ENCODE measurements around the gene VWA2.
A peak's percentile ranks its signal among the peaks of the same experiment; 100 is the strongest.

The VWA2 gene

GRCh38 chr10:114223066-114223465 lies 16.0 kb upstream of the VWA2 start:
- Histone ChIP-seq H4K20me1 (ENCODE audit: insufficient read depth, low read length, poor library complexity, severe bottlenecking) (no peaks in the 10 kb centered on the region), H3K4me2 (ENCODE audit: low read depth, low read length, poor library complexity, severe bottlenecking) (no peak overlapping the region), H3K4me1 (ENCODE audit: insufficient read depth, low read length, poor library complexity, severe bottlenecking) (peaks cover under 1% of the 10 kb centered on the region), H3K9ac (ENCODE audit: low read depth, low read length, poor library complexity, severe bottlenecking) (no peak overlapping the region), H3K79me2 (ENCODE audit: insufficient read depth, low read length) (no peaks in the 10 kb centered on the region), H3K9me2 (replicated peaks; ENCODE audit: low read depth, low read length) (no peaks in the 10 kb centered on the region), H3K27me3 (ENCODE audit: insufficient read depth, low read length, poor library complexity, severe bottlenecking) (no peaks in the 10 kb centered on the region), H3K9me3 (ENCODE audit: insufficient read depth, low read depth, low read length) (no peaks in the 10 kb centered on the region), H3K36me3 (ENCODE audit: insufficient read depth, low read length) (no peaks in the 10 kb centered on the region), H2AFZ (ENCODE audit: low read length) (no peak overlapping the region), H3K4me3 (ENCODE audit: low read length, poor library complexity, severe bottlenecking) (no peak overlapping the region), H3F3A (ENCODE audit: low read depth) (no peaks in the 10 kb centered on the region)
- TF ChIP-seq EZH2phosphoT487 (IDR thresholded peaks at IDR 0.05; ENCODE audit: borderline replicate concordance) (no peak), CTCF (conservative IDR thresholded peaks at IDR 0.05; ENCODE audit: low read length) (no peak)

- H3F3A ChIP-seq (ENCODE audit: low read depth): peaks cover 2% of the 10 kb centered on the region; the same call in 1 of the 2 replicates
- H3K36me3 ChIP-seq (ENCODE audit: insufficient read depth, low read length): no peaks in the 10 kb centered on the region
- no peaks in the 10 kb centered on the region for H3K79me2 ChIP-seq (ENCODE audit: insufficient read depth, low read length)
- H2AFZ ChIP-seq (ENCODE audit: low read length): no peak overlapping the region
- H3K9ac ChIP-seq (ENCODE audit: low read depth, low read length, poor library complexity, severe bottlenecking): no peak overlapping the region
- no peaks in the 10 kb centered on the region for H4K20me1 ChIP-seq (ENCODE audit: insufficient read depth, low read length, poor library complexity, severe bottlenecking)
- no peaks in the 10 kb centered on the region for H3K9me3 ChIP-seq (ENCODE audit: insufficient read depth, low read depth, low read length)
- TF ChIP-seq CTCF (conservative IDR thresholded peaks at IDR 0.05; ENCODE audit: low read length): no peak
- TF ChIP-seq EZH2phosphoT487 (IDR thresholded peaks at IDR 0.05; ENCODE audit: borderline replicate concordance): no peak
- no peak overlapping the region for H3K4me3 ChIP-seq (ENCODE audit: low read length, poor library complexity, severe bottlenecking)
- H3K27me3 ChIP-seq (ENCODE audit: insufficient read depth, low read length, poor library complexity, severe bottlenecking): no peaks in the 10 kb centered on the region
- no peak overlapping the region for H3K4me2 ChIP-seq (ENCODE audit: low read depth, low read length, poor library complexity, severe bottlenecking)
- H3K4me1 ChIP-seq (ENCODE audit: insufficient read depth, low read length, poor library complexity, severe bottlenecking): peaks cover 44% of the 10 kb centered on the region
- no peaks in the 10 kb centered on the region for H3K9me2 ChIP-seq (replicated peaks; ENCODE audit: low read depth, low read length)
Measured at GRCh38 chr10:114228156-114228555, 10.9 kb upstream of the VWA2 start.

- Histone ChIP-seq H3K79me2 (ENCODE audit: insufficient read depth, low read length) (no peaks in the 10 kb centered on the region), H3K4me3 (ENCODE audit: low read length, poor library complexity, severe bottlenecking) (no peak overlapping the region), H3K36me3 (ENCODE audit: insufficient read depth, low read length) (no peaks in the 10 kb centered on the region), H3K4me2 (ENCODE audit: low read depth, low read length, poor library complexity, severe bottlenecking) (peak overlapping the region; percentile 15), H3F3A (ENCODE audit: low read depth) (peaks cover 4% of the 10 kb centered on the region; the same call in 1 of the 2 replicates), H4K20me1 (ENCODE audit: insufficient read depth, low read length, poor library complexity, severe bottlenecking) (no peaks in the 10 kb centered on the region), H3K9me2 (replicated peaks; ENCODE audit: low read depth, low read length) (no peaks in the 10 kb centered on the region), H2AFZ (ENCODE audit: low read length) (no peak overlapping the region), H3K9me3 (ENCODE audit: insufficient read depth, low read depth, low read length) (no peaks in the 10 kb centered on the region), H3K9ac (ENCODE audit: low read depth, low read length, poor library complexity, severe bottlenecking) (no peak overlapping the region), H3K4me1 (ENCODE audit: insufficient read depth, low read length, poor library complexity, severe bottlenecking) (peaks cover 55% of the 10 kb centered on the region), H3K27me3 (ENCODE audit: insufficient read depth, low read length, poor library complexity, severe bottlenecking) (no peaks in the 10 kb centered on the region)
- TF ChIP-seq EZH2phosphoT487 (IDR thresholded peaks at IDR 0.05; ENCODE audit: borderline replicate concordance): no peak
- no peak for TF ChIP-seq CTCF (conservative IDR thresholded peaks at IDR 0.05; ENCODE audit: low read length)
Measured at GRCh38 chr10:114232561-114233176, 6.4 kb upstream of the VWA2 start.
